TTC549 (cell line): ENCODE results near the gene NUMA1.

Experiments used
- FAIRE-seq: peaks from 2 replicates; lab custom pipeline; 2012; peaks lifted over from hg19 to GRCh38; lab: Jason Lieb, UNC

NUMA1 gene

DNA sequence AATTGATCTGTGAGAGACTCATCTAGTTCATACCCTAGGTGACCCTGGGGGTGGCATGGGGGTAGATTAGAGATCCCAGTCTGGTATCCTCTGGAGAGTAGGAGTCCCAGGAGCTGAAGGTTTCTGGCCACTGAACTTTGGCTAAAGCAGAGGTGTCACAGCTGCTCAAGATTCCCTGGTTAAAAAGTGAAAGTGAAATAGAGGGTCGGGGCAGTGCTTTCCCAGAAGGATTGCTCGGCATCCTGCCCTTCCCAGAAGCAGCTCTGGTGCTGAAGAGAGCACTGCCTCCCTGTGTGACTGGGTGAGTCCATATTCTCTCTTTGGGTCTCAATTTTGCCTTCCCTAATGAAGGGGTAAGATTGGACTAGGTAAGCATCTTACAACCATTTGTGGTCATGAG, 81.0 kb downstream of the NUMA1 start:
- FAIRE-seq: no peak

DNA sequence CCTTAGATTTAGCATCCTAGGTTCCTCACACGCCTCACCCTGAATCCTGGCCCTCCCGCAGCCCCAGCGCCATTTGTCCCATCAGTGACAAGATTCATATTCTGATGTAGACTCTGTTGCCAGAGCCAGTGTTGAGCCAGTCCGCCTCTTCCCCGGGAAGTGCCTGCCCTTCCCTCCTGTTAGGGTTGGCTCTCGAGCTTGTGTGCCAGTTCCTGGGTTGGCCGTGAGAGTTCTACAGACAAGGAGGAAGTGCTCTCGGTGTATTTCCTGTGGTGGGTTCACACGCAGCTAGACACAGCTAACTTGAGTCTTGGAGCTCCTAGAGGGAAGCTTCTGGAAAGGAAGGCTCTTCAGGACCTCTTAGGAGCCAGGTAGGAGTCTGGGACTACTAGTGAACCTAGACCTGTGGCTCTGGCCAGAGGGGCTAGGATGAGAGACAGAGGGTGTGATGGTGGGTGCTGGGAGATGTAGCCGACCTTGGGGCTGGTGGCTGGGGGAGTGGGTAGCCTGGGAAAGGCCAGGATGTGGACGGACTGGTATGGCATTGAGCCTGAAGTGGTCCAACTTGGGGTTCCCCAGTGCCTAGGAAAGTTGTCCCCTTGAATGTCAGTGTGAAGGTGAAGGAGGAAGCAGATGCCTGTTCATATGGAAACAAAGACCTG, 81.6 kb downstream of the NUMA1 start, which contains the start of gene IL18BP:
Gene IL18BP (plus strand): TSS at position 261 of the 662 bp plus-strand sequence. CDS start 1,076 bp downstream, outside the sequence.
- no peak for FAIRE-seq

DNA sequence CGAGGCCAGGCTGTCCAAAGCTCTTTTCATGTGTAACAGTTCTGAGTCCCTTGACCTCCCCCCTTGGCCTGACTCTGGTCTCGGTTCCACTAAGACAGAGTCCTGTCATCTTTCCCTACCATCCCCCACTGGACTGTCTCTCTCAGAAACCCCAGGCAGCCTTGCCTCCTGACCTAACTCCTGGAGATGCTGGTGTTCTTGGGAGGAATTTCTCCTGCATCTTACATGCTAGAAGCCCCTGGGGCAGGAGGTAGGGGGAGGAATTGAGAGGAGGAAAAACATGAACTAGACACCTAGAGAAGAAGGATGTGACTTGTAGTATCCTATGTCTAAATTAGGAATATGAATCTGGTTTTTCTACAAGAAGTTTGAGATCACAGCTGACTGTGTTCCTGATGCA, 82.3 kb downstream of the NUMA1 start:
- no peak for FAIRE-seq

DNA sequence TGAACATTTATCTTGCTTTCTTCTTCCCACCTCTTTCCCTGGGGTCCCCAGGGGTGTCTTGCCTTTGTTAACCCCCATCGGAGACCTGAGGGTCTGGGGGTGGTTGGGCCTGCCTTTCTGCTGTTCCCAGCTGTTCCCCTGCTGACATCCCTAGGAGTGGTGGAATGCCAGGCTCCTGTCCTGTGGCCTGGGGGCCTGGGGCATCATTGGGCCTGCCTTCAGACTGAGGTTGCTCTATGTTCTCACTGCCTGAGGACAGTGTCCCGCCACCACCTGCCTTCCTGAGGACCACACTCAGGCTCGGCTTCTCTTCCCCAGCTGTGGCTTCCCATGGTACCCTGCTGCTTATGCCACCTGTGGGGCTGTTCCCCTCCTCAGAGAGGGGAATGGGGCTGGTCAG, 82.7 kb downstream of the NUMA1 start:
- no peak for FAIRE-seq

DNA sequence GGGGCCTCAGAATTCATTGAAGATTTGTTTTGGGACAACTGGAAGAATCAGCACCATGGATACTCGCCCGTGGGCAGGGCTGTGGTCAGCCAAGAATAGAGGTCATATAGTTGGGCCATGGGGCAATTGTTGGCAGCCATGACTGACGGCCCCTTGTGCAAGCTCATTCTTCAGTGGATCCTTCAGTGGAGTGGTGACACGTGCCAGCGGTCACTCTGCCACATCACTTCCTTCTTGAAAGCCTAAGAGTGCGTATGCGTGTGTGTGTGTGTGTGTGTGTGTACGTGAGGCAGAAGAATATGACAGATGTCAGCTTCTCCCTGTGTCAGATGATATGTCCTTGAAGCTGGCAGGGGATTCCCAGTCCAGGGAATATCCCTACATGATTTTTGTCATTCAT, 83.4 kb downstream of the NUMA1 start:
- no peak for FAIRE-seq

DNA sequence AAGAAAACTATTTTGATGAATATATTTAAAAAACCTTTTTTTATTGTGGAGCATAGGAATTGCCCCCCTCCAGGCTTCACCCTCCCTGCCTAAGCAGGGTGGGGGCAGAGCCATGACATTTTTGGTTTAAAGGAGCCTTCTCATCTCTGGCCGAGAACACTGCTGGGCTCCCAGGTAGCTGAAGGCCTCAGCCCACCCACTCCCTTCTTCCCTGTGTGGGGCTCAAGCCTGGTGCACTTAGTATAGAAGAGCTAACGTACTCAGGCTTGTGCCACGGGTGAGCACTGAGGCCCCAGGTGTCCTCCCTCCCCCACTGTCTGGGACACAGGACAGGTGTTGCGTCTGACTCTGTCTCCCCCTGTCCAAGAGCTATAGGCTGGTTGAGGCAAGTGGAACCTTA, 83.8 kb downstream of the NUMA1 start:
- FAIRE-seq: no peak

DNA sequence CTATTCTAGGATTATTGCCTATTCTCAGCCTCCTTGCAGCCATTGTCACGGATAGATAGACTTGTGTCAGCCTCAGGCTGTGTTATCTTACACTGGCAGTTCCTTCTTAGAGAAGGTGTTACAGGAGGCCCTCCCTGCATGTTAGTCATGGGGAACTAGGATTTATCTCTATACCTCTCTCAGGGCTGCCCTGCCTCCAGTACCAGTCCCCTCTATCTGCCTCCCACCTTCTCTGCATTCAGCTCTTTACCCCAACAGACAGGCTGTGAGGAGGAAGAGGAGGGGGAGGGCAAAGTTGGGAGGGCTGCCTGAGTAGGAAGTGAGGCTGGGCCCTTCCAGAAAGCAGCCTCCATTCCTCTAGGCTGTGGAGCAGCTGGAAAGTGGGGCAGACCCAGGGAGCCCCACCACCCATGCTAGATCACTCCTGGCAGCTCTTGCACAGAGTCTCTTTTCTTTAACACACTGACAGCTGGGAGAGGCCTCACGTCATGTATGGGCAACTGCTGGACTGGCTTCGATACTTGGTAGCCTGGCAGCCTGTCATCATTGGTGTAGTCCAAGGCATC, 84.5 kb downstream of the NUMA1 start:
- no peak for FAIRE-seq

DNA sequence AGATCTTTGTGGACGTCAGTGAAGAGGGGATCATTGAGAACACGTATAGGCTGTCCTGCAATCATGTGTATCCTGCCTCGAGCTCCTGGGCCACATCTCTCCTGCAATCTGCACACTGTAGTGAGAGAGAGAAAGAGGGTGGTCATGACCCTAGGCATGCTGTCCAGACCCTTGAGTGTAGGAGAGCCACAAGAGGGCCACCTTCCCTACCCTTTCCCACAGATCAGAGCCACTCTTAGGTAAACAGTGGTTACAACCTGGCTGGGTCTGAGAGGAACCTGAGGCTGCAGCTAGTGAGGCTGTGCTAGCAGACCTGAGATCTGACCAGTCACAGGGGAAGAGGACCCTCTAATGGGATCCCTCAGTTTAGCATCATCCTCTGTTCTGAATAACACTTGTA, 85.6 kb downstream of the NUMA1 start:
- FAIRE-seq: no peak

DNA sequence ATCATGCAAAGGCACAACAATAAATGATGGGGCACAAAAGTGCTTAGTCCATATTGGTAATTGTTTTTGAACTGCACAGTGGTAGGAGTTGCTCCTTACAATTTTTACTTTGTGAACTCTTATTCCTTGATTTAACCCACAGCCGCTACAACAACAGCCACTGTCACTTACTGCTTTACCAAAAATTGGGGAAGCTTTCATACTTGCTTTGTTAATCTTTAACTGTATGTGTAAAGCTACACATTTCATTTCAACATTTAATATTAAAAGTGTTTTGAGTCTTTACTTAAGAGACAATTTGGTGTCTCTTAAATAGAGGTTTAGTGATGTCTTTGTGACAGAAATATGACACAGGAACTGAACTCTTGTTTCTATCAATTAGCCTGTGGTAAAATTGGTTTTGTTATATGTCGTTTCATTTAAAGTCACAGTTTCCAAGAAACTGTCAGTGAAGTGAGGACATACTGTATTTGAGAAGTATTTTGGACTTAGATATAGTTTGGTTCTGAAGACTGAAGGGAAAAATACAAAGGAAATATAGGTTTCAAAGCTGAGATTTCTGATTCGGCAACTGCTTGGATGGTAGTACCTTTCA, 88.1 kb downstream of the NUMA1 start:
- FAIRE-seq: no peak

DNA sequence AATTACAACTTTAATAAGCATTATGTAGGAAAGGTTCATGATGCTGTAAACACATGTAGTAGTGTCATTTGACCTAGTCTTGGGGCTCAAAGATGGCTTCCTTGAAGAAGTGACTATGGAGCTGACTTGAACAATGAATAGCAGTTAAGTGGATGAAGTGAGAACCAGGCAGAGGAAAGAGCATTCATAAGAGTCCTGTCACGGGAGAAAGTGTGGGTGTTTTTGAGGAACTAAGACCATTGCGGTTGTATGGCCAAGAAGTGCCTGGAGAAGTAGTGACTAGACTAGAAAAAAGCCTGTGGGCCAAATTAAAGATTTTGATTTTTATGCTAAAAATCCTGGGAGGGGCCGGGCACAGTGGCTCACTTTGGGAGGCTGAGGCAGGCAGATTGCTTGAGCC, 88.8 kb downstream of the NUMA1 start:
- no peak for FAIRE-seq

DNA sequence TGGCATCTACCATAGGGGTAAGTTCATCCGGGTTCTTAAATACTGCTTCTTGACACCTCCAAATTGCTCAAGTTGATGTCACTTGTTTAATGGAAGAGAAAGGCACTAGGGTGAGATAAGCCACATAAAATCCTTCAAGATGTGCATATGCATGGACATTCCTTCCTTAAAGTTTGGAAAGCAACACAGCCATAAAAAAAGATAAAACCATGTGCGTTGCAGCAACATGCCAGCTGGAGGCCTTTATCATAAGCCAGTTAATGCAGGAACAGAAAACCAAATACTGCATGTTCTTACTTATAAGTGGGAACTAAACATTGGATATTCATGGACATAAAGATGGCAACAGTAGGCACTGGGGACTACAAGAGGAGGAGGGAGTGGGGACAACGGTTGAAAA, 89.6 kb downstream of the NUMA1 start:
- FAIRE-seq: no peak

DNA sequence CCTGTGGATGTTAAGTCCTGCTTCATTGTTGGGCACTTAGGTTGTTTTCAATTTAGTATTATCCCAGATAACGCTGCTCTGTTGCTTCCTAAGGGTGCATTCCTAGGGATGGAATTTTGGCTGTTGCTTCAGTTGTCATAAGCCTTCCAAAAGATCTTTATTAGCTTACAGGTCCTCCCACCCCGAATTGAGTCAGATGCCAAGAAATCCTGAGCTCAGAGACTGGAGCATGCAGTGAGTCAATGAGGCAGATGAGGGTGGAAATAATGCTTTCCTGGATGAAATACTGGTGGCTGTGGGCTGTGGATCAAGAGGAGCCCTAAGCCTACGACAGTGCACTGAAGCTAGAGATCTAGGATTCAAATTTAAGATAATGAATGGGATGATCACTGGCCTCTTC, 92.3 kb downstream of the NUMA1 start:
- FAIRE-seq: no peak

DNA sequence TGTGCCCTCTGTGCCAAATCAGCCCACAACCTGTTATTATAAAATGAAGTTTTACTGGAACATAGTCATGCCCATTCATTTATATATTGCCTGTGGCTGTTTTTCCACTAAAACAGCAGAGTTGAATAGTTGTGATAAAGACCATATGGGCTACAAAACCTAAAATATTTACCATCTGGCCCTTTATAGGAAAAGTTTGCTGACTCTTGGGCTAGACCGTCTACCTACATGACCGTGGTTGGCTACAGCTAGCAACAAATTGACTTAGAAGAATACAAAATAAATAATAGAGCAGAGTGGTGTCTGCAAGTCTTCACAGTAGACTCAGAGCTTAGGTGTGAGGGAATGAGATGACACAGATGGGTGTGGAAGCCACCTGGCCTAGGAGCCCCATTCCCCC, 92.8 kb downstream of the NUMA1 start:
- no peak for FAIRE-seq

DNA sequence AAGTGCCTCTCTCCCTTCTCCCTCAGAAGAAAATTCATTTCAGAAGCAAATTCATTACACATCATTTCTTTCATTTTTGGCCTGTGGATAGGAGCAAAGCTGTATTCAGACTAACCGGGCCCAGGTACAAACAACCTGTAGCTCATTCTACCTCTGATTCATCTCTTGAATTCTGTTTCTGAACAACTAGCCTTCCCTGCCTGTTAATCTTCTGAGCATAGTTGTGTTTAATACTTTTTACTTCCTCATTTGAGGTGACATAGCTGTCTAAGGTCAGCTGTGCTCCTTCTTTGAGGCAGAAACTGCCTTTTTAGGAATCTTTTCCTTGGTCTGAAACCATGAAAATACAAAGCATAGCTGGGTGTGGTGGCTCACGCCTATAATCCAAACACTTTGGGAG, 94.2 kb downstream of the NUMA1 start:
- FAIRE-seq: no peak

DNA sequence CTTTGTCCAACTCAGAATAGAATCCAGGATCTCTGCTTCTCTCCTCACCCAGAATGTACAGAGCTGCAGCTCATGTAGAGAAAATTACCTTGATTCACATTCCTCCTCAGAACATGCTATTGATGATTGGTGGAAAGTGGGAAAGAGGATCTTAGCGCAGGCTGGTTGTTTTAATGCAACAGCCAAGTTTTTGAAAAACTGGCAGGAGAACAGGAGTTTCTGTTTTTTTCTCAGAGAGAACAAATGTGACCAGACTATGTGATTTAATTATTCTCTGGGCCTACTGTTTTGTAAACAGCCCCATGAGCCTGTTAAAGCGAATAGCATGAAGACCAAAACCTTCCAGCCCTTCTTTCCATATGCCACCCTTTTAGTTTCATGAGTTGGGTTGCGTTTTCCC, 100.7 kb downstream of the NUMA1 start:
- no peak for FAIRE-seq

DNA sequence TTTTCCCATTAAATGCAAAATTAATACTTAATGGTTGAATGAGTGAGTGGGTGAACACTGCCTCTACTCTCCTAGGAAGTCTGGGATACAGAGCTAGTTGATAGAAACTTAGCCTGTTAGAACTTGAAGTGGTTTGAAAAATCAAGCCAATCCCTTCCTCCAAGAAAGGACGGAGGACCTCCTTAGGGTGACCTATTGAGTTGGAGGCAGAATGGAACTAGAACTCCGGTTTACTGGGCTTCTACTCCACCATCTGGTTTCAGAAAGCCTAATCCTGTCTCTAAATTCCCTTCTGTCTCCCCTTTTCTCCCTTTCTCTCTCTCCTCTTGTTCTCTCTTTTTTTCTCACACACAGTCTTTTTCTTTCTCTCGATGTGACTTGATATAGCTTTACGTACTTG, 101.2 kb downstream of the NUMA1 start:
- FAIRE-seq: no peak

DNA sequence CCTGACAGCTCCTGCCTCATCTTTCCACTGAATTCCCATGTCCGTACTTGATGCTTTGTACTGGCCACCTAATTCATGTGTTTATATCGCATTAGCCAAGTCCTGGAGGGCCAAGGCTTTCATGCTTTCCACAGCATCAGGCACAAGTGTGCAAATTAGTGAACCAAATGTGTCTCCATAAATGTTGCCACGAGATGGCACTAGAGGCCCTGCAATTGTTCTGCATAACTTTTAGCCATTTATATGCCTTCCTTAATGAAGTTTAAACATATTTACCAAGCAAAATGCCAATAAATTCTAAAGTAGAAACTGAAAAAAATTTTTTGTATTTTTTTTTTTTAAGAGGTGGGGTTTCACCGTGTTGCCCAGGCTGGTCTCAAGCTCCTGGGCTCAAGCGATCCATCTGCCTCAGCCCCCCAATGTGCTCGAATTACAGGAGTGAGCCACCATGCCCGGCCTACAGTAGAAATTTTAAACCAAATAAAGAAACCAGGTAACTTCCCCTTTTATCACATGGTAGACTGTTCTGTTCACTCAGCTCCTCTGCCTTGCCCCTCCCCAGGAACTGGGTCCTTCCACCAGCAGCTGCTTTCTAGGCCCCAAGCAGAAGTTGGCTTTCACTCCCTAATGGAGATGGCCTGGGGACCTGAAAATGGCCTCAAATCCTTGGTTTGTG, 102.5 kb downstream of the NUMA1 start:
- FAIRE-seq: peak; percentile 36

DNA sequence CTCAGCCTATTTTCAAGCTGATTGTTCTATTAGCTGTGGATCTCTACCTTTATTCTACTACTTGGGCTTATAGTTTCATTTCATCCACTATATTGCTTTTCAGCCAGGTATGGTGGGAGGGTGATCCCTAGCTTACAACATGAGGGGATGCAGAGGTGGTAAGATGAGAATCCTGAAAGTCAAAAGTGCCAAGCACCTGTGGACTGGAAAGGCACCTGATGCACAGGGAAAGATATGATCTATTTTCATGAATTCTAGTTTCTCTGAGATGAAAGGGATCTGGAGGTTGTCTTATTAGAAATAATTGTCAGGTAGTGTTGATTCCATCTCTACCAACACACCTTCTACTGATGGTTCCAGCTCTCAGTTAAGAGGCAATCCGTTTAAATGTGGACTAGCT, 103.3 kb downstream of the NUMA1 start:
- FAIRE-seq: no peak

DNA sequence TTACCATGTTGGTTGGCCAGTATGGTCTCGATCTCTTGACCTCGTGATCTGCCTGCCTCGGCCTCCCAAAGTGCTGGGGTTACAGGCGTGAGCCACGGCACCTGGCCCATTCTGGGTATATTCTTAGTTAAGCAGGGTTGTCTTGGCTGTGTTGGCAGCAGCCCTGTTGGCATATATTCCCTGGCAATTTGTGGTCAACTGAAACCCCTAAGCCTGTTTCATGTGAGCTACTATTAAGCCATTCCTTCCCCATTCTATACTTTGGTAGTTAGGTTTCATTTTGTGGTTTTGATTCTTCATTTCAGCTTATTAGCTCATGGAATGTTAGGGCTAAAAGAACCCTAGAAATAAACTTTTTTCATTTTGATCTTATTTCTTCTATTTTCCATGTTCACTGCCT, 103.8 kb downstream of the NUMA1 start:
- FAIRE-seq: no peak

DNA sequence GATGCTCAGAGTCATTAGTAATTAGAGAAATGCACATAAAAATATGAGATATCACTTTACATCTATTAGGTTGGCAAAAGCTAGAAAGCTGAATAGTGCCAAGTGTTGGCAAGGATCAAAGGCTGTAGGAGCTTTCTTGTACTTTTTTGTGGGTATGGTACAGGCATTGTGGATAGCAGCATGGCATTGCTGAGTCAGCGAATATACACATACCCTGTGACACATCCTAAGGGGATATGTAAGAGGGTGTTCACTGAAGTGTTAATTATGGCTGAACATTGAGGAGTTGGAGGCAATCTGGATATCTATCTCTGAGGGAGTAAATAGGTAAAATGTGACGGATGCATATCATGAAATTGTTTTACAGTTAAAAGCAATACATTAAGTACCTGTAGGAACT, 108.7 kb downstream of the NUMA1 start:
- no peak for FAIRE-seq

DNA sequence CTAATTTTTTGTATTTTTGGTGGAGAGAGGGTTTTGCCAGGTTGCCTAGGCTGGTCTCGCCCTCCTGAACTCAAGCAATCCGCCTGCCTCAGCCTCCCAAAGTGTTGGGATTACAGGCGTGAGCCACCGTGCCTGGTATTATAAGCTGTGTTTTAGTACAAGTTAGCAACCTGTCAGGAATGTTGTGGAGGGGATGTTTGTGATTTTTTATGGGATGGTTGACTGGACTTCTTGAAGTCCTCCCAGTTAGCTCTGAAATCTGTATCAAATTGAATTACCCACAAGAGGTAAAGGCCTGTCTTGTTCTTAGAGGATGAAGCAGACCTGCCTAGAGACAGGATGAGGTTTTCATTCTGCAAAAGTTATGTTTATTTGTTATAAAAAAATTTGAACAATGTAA, 115.7 kb downstream of the NUMA1 start:
- FAIRE-seq: no peak

DNA sequence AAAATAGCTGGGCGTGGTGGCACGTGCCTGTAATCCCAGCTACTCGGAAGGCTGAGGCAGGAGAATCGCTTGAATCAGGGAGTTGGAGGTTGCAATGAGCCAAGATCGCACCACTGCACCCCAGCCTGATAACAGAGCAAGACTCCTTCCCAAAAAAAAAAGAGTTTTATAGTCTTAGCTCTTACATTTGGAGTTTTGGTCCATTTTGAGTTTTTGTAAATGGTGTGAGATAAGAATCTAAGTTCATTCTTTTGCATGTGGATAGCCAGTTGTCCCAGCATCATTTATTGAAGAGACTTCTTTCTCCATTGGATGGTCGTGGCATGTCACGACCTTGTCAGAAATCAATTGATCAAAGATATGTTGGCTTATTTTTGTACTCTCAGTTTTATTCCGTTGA, 116.9 kb downstream of the NUMA1 start:
- FAIRE-seq: no peak

DNA sequence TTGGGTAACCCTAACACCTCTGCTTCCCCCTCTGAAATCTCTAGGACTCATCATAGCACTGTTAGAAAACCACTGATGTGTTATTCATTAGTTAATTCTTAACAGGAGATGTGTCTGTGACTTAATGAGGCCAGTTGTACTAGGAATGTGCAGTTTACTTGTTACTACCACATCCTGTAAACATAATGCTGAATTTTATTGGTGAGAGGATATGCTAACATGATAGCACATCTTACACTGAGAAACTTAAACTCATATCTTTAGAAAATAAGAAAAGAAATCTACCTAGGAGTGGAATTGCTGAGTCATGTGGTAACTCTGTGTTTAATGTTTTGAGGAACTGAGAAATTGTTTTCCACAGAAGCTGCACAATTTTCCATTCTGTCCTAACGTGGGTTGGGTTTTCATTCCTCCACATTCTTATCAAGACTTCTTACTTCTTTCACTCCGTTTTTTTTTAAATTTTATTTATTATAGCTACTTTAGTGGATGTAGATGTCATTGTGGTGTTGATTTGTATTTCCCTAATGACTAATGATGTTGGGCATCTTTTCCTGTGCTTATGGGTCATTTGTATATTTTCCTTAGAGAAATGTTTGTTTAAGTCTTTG, 117.8 kb downstream of the NUMA1 start:
- no peak for FAIRE-seq
